ENCODE measurements around the gene ATM.

DNA sequence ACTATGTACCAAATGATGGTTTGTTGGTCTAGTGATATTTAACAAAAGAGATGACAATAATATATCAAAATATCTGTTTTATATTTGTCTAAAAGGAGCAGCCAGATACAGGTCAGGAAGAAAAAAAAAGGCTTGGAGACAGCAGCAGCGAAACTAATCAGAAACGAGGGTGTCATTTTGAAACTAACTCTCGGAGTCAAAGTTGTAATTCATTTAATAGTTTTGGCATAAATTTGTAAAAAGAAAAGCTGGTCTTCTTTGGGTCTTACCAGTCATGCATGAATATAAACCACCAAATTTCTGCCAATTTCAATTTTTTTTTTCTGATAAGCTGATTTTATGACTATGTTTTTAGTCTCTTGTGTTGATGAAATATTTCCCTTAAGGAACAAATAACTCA is 26.0 kb upstream of the ATM start:
- TF ChIP-seq, protein P1, sequence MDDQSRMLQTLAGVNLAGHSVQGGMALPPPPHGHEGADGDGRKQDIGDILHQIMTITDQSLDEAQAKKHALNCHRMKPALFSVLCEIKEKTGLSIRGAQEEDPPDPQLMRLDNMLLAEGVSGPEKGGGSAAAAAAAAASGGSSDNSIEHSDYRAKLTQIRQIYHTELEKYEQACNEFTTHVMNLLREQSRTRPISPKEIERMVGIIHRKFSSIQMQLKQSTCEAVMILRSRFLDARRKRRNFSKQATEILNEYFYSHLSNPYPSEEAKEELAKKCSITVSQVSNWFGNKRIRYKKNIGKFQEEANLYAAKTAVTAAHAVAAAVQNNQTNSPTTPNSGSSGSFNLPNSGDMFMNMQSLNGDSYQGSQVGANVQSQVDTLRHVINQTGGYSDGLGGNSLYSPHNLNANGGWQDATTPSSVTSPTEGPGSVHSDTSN (CRISPR knock-in tag; IDR thresholded peaks at IDR 0.05): no peak
- TF ChIP-seq, protein P2, sequence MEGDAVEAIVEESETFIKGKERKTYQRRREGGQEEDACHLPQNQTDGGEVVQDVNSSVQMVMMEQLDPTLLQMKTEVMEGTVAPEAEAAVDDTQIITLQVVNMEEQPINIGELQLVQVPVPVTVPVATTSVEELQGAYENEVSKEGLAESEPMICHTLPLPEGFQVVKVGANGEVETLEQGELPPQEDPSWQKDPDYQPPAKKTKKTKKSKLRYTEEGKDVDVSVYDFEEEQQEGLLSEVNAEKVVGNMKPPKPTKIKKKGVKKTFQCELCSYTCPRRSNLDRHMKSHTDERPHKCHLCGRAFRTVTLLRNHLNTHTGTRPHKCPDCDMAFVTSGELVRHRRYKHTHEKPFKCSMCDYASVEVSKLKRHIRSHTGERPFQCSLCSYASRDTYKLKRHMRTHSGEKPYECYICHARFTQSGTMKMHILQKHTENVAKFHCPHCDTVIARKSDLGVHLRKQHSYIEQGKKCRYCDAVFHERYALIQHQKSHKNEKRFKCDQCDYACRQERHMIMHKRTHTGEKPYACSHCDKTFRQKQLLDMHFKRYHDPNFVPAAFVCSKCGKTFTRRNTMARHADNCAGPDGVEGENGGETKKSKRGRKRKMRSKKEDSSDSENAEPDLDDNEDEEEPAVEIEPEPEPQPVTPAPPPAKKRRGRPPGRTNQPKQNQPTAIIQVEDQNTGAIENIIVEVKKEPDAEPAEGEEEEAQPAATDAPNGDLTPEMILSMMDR (tag by site-specific recombination; IDR thresholded peaks at IDR 0.05): no peak
